Measurements from ENCODE around the gene CHPF. TPM values are rescaled to one million over a fixed set of nuclear protein-coding genes. Genes with fewer than 3 reads are reported as not detected.

The CHPF gene
- total RNA-seq, 1 experiment from 2014 or later, result 228 TPM

- H3K4me1 ChIP-seq (ENCODE audit: control insufficient read depth in 1 of 2, insufficient read depth in 2 of 2, low read length in 2 of 2), result no peaks in the 10 kb centered on the region
- no peak overlapping the region for H3K4me3 ChIP-seq (replicated peaks in 1 of 2; ENCODE audit: low read depth in 1 of 2, low read length in 2 of 2)
- no peaks in the 10 kb centered on the region for H4K20me1 ChIP-seq (ENCODE audit: insufficient read depth)
- no peak overlapping the region for H2AFZ ChIP-seq (ENCODE audit: low read depth, low read length, poor library complexity, severe bottlenecking)
- POLR2A ChIA-PET, result no interaction called here
- no peaks in the 10 kb centered on the region for H3K27me3 ChIP-seq (ENCODE audit: insufficient read depth, low read length)
- DNase-seq (ENCODE audit: low read depth, low spot score) (no peak), ATAC-seq (no peak)
- no peak for TF ChIP-seq EZH2 (IDR thresholded peaks at IDR 0.05)
- TF ChIP-seq CEBPB (IDR thresholded peaks at IDR 0.05; ENCODE audit: low read depth), result no peak
- TF ChIP-seq JUND (IDR thresholded peaks at IDR 0.05), result no peak
- no peak for TF ChIP-seq ELF1 (IDR thresholded peaks at IDR 0.05; ENCODE audit: borderline replicate concordance, low read depth)
- no peak for TF ChIP-seq EZH2phosphoT487 (IDR thresholded peaks at IDR 0.05; ENCODE audit: borderline replicate concordance)
- no peak for TF ChIP-seq TCF7L2 (IDR thresholded peaks at IDR 0.05; ENCODE audit: borderline replicate concordance, extremely low read depth, insufficient read depth, insufficient read length)
- H3K9me3 ChIP-seq (ENCODE audit: control insufficient read depth in 1 of 2, insufficient read depth in 1 of 2, low read depth in 1 of 2, low read length in 2 of 2), result no peaks in the 10 kb centered on the region
- H3K9ac ChIP-seq (ENCODE audit: low read length), result no peak overlapping the region
- no peaks in the 10 kb centered on the region for H3K79me2 ChIP-seq (ENCODE audit: insufficient read depth, low read length)
- BruUV-seq (replicated peaks), result no TSS peak
- intact Hi-C loops (cut with micrococcal nuclease), result no loop called here
- RAD21 ChIA-PET (ENCODE audit: low non-redundant PET in 1 of 2, low total read pairs in 2 of 2, uncharacterized antibody in 2 of 2, unreplicated experiment in 2 of 2), result no interaction called here
- no peaks in the 10 kb centered on the region for H3K9me2 ChIP-seq (ENCODE audit: insufficient read depth)
- H3K36me3 ChIP-seq (ENCODE audit: control insufficient read depth in 1 of 2, insufficient read depth in 2 of 2, low read length in 2 of 2), result no peaks in the 10 kb centered on the region
- H3K27ac ChIP-seq (ENCODE audit: low read depth, low read length), result no peak overlapping the region
- CTCF ChIA-PET, result no interaction called here
- H3K4me2 ChIP-seq (ENCODE audit: low read length), result no peak overlapping the region
These were observed 35.4 kb upstream of the CHPF start for GRCh38 chr2:219578811-219579613.

GRCh38 chr2:219576505-219577388 lies 33.1 kb upstream of the CHPF start:
- no peaks in the 10 kb centered on the region for H4K20me1 ChIP-seq (ENCODE audit: insufficient read depth)
- no peaks in the 10 kb centered on the region for H3K79me2 ChIP-seq (ENCODE audit: insufficient read depth, low read length)
- POLR2A ChIA-PET, result no interaction called here
- no peak overlapping the region for H3K4me2 ChIP-seq (ENCODE audit: low read length)
- H3K4me3 ChIP-seq (replicated peaks in 1 of 2; ENCODE audit: low read depth in 1 of 2, low read length in 2 of 2), result no peak overlapping the region
- no peak for DNase-seq (ENCODE audit: low read depth, low spot score)
- H3K9me3 ChIP-seq (ENCODE audit: control insufficient read depth in 1 of 2, insufficient read depth in 1 of 2, low read depth in 1 of 2, low read length in 2 of 2), result no peaks in the 10 kb centered on the region
- no peak overlapping the region for H3K27ac ChIP-seq (ENCODE audit: low read depth, low read length)
- H3K9ac ChIP-seq (ENCODE audit: low read length), result no peak overlapping the region
- intact Hi-C loops (cut with micrococcal nuclease), result no loop called here
- no peak for TF ChIP-seq ELF1 (IDR thresholded peaks at IDR 0.05; ENCODE audit: borderline replicate concordance, low read depth)
- H3K9me2 ChIP-seq (ENCODE audit: insufficient read depth), result no peaks in the 10 kb centered on the region
- no peaks in the 10 kb centered on the region for H3K27me3 ChIP-seq (ENCODE audit: insufficient read depth, low read length)
- RAD21 ChIA-PET (ENCODE audit: low non-redundant PET in 1 of 2, low total read pairs in 2 of 2, uncharacterized antibody in 2 of 2, unreplicated experiment in 2 of 2), result no interaction called here
- no peaks in the 10 kb centered on the region for H3K36me3 ChIP-seq (ENCODE audit: control insufficient read depth in 1 of 2, insufficient read depth in 2 of 2, low read length in 2 of 2)
- CTCF ChIA-PET, result no interaction called here
- ATAC-seq, result no peak
- H2AFZ ChIP-seq (ENCODE audit: low read depth, low read length, poor library complexity, severe bottlenecking), result no peak overlapping the region
- BruUV-seq (replicated peaks), result no TSS peak
- no peaks in the 10 kb centered on the region for H3K4me1 ChIP-seq (ENCODE audit: control insufficient read depth in 1 of 2, insufficient read depth in 2 of 2, low read length in 2 of 2)

Measured in HCT116 (cell line).